SK-N-SH treated with all-trans-retinoic acid at 6 μM for 48 hours (cell line): Measurements from ENCODE around the gene MYCBP2.

Source experiments
- ARNTL ChIP-seq: fragments of 450-650 bp; formaldehyde crosslinking; IDR thresholded peaks from 2 replicates; pipeline ENCODE4 v1.5.0; 2020; ENCODE audit warnings: low read depth, mild to moderate bottlenecking, moderate library complexity, borderline replicate concordance
- BACH2 ChIP-seq: fragments of 250-450 bp; sonication (Bioruptor Pico); IDR thresholded peaks from 2 replicates; pipeline ENCODE4 v1.9.0; 2021; ENCODE audit warnings: mild to moderate bottlenecking, borderline replicate concordance
- ESRRG ChIP-seq: fragments of 250-450 bp; sonication (Bioruptor Pico); IDR thresholded peaks from 2 replicates; pipeline ENCODE4 v1.6.1; 2021; ENCODE audit warnings: mild to moderate bottlenecking
- GLIS3 ChIP-seq: fragments of 250-450 bp; sonication (Bioruptor Pico); IDR thresholded peaks from 2 replicates; pipeline ENCODE4 v1.5.0; 2020; ENCODE audit warnings: mild to moderate bottlenecking, moderate library complexity
- ISL1 ChIP-seq: fragments of 250-450 bp; sonication (Bioruptor Pico); IDR thresholded peaks from 2 replicates; pipeline ENCODE4 v2.1.2; 2022; ENCODE audit warnings: mild to moderate bottlenecking, moderate library complexity
- OSR1 ChIP-seq: fragments of 250-450 bp; sonication (Bioruptor Pico); IDR thresholded peaks from 2 replicates; pipeline ENCODE4 v1.8.0; 2022; ENCODE audit warnings: moderate library complexity, mild to moderate bottlenecking, inconsistent platforms
- TCF4 ChIP-seq: fragments of 250-450 bp; sonication (Bioruptor Pico); IDR thresholded peaks from 2 replicates; pipeline ENCODE4 v1.8.0; 2021; ENCODE audit warnings: mild to moderate bottlenecking, moderate library complexity, borderline replicate concordance
- ZC3H10 ChIP-seq: fragments of 250-450 bp; sonication (Bioruptor Pico); IDR thresholded peaks from 2 replicates; pipeline ENCODE4 v1.5.1; 2021; ENCODE audit warnings: mild to moderate bottlenecking, moderate library complexity
- ZFP3 ChIP-seq: fragments of 250-450 bp; sonication (Bioruptor Pico); IDR thresholded peaks from 2 replicates; pipeline ENCODE4 v1.5.0; 2020; ENCODE audit warnings: mild to moderate bottlenecking, moderate library complexity
- ZFP30 ChIP-seq: fragments of 450-650 bp; formaldehyde crosslinking; IDR thresholded peaks from 2 replicates; pipeline ENCODE4 v1.5.0; 2022; ENCODE audit warnings: mild to moderate bottlenecking, moderate library complexity
- ZNF8 ChIP-seq: fragments of 450-650 bp; formaldehyde crosslinking; IDR thresholded peaks from 2 replicates; pipeline ENCODE4 v1.5.0; 2020; ENCODE audit warnings: mild to moderate bottlenecking, moderate library complexity
- TF ChIP-seq, protein P1 (sequence below): fragments of 250-450 bp; sonication (Bioruptor Pico); IDR thresholded peaks from 2 replicates; pipeline ENCODE4 v1.8.0; 2020; ENCODE audit warnings: mild to moderate bottlenecking, moderate library complexity, borderline replicate concordance
- TF ChIP-seq, protein P2 (sequence below): fragments of 250-450 bp; sonication (Bioruptor Pico); IDR thresholded peaks from 2 replicates; pipeline ENCODE4 v1.5.1; 2020; ENCODE audit warnings: low read depth, mild to moderate bottlenecking, moderate library complexity

DNA sequence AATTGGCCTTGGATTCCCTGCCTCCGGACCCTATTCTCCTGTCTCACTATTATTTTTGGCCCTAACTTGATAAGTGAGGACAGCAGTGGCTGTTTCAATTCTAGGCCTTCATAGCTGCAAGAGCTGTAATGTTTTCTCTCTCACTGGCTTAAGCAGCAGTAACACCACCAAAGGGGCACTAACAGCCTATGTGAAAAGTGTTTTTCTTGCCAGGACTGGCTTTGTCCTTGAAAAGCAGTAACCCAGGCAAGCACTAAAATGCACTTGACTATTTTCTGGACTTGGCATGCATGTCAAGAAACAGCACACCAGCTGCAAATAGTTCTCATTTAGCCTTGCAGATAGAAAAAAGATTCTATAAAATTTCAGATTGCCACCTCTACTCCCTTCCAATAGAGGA lies 290.6 kb downstream of the MYCBP2 start:
- TF ChIP-seq, protein P1, sequence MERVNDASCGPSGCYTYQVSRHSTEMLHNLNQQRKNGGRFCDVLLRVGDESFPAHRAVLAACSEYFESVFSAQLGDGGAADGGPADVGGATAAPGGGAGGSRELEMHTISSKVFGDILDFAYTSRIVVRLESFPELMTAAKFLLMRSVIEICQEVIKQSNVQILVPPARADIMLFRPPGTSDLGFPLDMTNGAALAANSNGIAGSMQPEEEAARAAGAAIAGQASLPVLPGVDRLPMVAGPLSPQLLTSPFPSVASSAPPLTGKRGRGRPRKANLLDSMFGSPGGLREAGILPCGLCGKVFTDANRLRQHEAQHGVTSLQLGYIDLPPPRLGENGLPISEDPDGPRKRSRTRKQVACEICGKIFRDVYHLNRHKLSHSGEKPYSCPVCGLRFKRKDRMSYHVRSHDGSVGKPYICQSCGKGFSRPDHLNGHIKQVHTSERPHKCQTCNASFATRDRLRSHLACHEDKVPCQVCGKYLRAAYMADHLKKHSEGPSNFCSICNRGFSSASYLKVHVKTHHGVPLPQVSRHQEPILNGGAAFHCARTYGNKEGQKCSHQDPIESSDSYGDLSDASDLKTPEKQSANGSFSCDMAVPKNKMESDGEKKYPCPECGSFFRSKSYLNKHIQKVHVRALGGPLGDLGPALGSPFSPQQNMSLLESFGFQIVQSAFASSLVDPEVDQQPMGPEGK (CRISPR knock-in tag), result no peak
- no peak for TF ChIP-seq OSR1 (CRISPR knock-in tag)
- no peak for TF ChIP-seq TCF4 (CRISPR knock-in tag)
- TF ChIP-seq, protein P2, sequence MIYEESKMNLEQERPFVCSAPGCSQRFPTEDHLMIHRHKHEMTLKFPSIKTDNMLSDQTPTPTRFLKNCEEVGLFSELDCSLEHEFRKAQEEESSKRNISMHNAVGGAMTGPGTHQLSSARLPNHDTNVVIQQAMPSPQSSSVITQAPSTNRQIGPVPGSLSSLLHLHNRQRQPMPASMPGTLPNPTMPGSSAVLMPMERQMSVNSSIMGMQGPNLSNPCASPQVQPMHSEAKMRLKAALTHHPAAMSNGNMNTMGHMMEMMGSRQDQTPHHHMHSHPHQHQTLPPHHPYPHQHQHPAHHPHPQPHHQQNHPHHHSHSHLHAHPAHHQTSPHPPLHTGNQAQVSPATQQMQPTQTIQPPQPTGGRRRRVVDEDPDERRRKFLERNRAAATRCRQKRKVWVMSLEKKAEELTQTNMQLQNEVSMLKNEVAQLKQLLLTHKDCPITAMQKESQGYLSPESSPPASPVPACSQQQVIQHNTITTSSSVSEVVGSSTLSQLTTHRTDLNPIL, result no peak
- no peak for TF ChIP-seq GLIS3 (CRISPR knock-in tag)
- no peak for TF ChIP-seq ZNF8 (CRISPR knock-in tag)
- TF ChIP-seq ESRRG, result no peak
- no peak for TF ChIP-seq ISL1
- TF ChIP-seq BACH2 (CRISPR knock-in tag), result no peak
- no peak for TF ChIP-seq ZFP30 (CRISPR knock-in tag)
- TF ChIP-seq ZC3H10, result no peak
- TF ChIP-seq ZFP3 (CRISPR knock-in tag), result no peak
- TF ChIP-seq ARNTL (CRISPR knock-in tag), result no peak
